ENCODE data around the gene FBXO5. TPM values are rescaled to one million over a fixed set of nuclear protein-coding genes. Genes with fewer than 3 reads are reported as not detected.

The FBXO5 gene
- total RNA-seq, 4 donors from 2014 or later: 1.5 to 3.2 (median 2.5) TPM

GRCh38 chr6:153018355-153018754, 35.5 kb upstream of the FBXO5 start:
- Histone ChIP-seq H3K4me1 (no peaks in the 10 kb centered on the region), H3K27ac (no peak overlapping the region), H3K9me3 (no peaks in the 10 kb centered on the region), H3K27me3 (no peaks in the 10 kb centered on the region), H3K4me3 (no peak overlapping the region), H3K36me3 (no peaks in the 10 kb centered on the region)
- 85 to 94% methylated on average over 3 of the region's 3 CpGs for WGBS, 2 donors (ENCODE audit: low coverage in 1 of 2)
- intact Hi-C loops (cut with DNase I; ENCODE audit: low total_unique reads): no loop called here
- in situ Hi-C loops (cut with MboI; ENCODE audit: low pct_ligation_motif_present in 1 of 4, low pct_unique_long_range_greater_than_20kb in 1 of 4, low sequenced_read_pairs in 3 of 4): no loop called here
- no peak for TF ChIP-seq POLR2A (IDR thresholded peaks at IDR 0.05)
- no peak for DNase-seq

GRCh38 chr6:153016846-153017245, 34.0 kb upstream of the FBXO5 start:
- no peak for DNase-seq
- 80 to 89% methylated on average over 1 to 3 of the region's 3 CpGs for WGBS, 2 donors (ENCODE audit: low coverage in 1 of 2)
- Histone ChIP-seq H3K27me3 (no peaks in the 10 kb centered on the region), H3K9me3 (no peaks in the 10 kb centered on the region), H3K4me1 (no peaks in the 10 kb centered on the region), H3K36me3 (no peaks in the 10 kb centered on the region), H3K27ac (no peak overlapping the region), H3K4me3 (no peak overlapping the region)
- in situ Hi-C loops (cut with MboI; ENCODE audit: low pct_ligation_motif_present in 1 of 4, low pct_unique_long_range_greater_than_20kb in 1 of 4, low sequenced_read_pairs in 3 of 4) (no loop called here), intact Hi-C loops (cut with DNase I; ENCODE audit: low total_unique reads) (no loop called here)
- TF ChIP-seq EP300 (IDR thresholded peaks at IDR 0.05; ENCODE audit: low read depth) (no peak), POLR2AphosphoS5 (IDR thresholded peaks at IDR 0.05) (no peak), POLR2A (IDR thresholded peaks at IDR 0.05) (no peak), CTCF (IDR thresholded peaks at IDR 0.05) (no peak)

DNA sequence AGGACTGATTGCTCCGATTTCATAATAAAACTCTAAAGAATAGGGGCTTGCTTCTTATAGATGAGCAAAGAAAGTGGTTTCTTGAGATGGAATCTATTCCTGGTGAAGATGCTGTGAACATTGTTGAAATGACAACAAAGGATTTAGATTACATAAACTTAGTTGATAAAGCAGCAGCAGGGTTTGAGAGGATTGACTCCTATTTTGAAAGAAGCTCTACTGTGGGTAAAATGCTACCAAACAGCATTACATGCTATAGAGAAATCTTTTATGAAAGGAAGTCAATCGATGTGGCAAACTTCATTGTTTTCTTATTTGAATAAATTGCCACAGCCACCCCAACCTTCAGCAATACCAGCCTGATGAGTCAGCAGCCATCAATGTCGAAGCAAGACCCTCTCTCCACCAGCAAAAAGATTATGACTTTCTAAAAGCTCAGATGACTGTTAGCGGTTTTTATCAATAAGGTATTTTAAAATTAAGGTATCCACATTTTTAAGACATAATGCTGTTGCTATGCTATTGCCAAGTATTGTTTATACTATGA, 32.3 kb upstream of the FBXO5 start:
- TF ChIP-seq CTCF (IDR thresholded peaks at IDR 0.05): no peak
- no peak for TF ChIP-seq POLR2A (IDR thresholded peaks at IDR 0.05)
- no peak for TF ChIP-seq EP300 (IDR thresholded peaks at IDR 0.05; ENCODE audit: low read depth)
- no peak for TF ChIP-seq POLR2AphosphoS5 (IDR thresholded peaks at IDR 0.05)
- no peak for DNase-seq
- Histone ChIP-seq H3K36me3 (no peaks in the 10 kb centered on the region), H3K4me1 (no peaks in the 10 kb centered on the region), H3K9me3 (no peaks in the 10 kb centered on the region), H3K27ac (no peak overlapping the region), H3K27me3 (no peaks in the 10 kb centered on the region), H3K4me3 (no peak overlapping the region)
- intact Hi-C loops (cut with DNase I; ENCODE audit: low total_unique reads) (no loop called here), in situ Hi-C loops (cut with MboI; ENCODE audit: low pct_ligation_motif_present in 1 of 4, low pct_unique_long_range_greater_than_20kb in 1 of 4, low sequenced_read_pairs in 3 of 4) (no loop called here)
- 77 to 84% methylated on average over 3 to 4 of the region's 4 CpGs for WGBS, 2 donors (ENCODE audit: low coverage in 1 of 2)

DNA sequence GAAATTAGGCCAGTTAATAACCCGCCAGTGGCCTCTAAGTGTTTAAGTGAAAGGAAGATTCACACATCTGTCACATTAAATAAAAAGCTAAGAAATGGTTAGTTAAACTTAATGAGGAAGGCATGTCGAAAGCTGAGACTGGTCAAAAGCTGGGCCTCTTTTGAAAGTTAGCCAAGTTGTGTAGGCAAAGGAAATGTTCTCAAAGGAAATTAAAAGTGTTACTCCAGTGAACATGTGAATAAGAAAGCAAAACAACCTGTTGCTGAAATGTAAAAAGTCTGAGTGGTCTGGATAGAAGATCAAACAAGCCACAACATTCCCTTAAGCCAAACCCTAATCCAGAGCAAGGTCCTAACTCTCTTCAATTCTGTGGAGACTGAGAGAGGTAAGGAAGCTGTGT, 30.6 kb upstream of the FBXO5 start:
- TF ChIP-seq POLR2AphosphoS5 (IDR thresholded peaks at IDR 0.05) (no peak), EP300 (IDR thresholded peaks at IDR 0.05; ENCODE audit: low read depth) (no peak), CTCF (IDR thresholded peaks at IDR 0.05) (no peak), POLR2A (IDR thresholded peaks at IDR 0.05) (no peak)
- WGBS, 2 donors (ENCODE audit: low coverage in 1 of 2): 67 to 68% methylated on average over 2 of the region's 2 CpGs
- no peak overlapping the region for H3K27ac ChIP-seq
- intact Hi-C loops (cut with DNase I; ENCODE audit: low total_unique reads): no loop called here
- in situ Hi-C loops (cut with MboI; ENCODE audit: low pct_ligation_motif_present in 1 of 4, low pct_unique_long_range_greater_than_20kb in 1 of 4, low sequenced_read_pairs in 3 of 4): no loop called here
- H3K27me3 ChIP-seq: no peaks in the 10 kb centered on the region
- DNase-seq: no peak
- no peaks in the 10 kb centered on the region for H3K4me1 ChIP-seq
- no peaks in the 10 kb centered on the region for H3K36me3 ChIP-seq
- H3K9me3 ChIP-seq: no peaks in the 10 kb centered on the region
- H3K4me3 ChIP-seq: no peak overlapping the region

- no peak for DNase-seq
- Histone ChIP-seq H3K9me3 (no peaks in the 10 kb centered on the region), H3K4me3 (no peak overlapping the region), H3K27ac (no peak overlapping the region), H3K4me1 (no peaks in the 10 kb centered on the region), H3K36me3 (no peaks in the 10 kb centered on the region), H3K27me3 (no peaks in the 10 kb centered on the region)
- intact Hi-C loops (cut with DNase I; ENCODE audit: low total_unique reads) (no loop called here), in situ Hi-C loops (cut with MboI; ENCODE audit: low pct_ligation_motif_present in 1 of 4, low pct_unique_long_range_greater_than_20kb in 1 of 4, low sequenced_read_pairs in 3 of 4) (no loop called here)
- 56 to 90% methylated on average over 1 to 6 of the region's 6 CpGs for WGBS, 2 donors (ENCODE audit: low coverage in 1 of 2)
- TF ChIP-seq EP300 (IDR thresholded peaks at IDR 0.05; ENCODE audit: low read depth) (no peak), CTCF (IDR thresholded peaks at IDR 0.05) (no peak), POLR2A (IDR thresholded peaks at IDR 0.05) (no peak), POLR2AphosphoS5 (IDR thresholded peaks at IDR 0.05) (no peak)
These were observed 30.0 kb upstream of the FBXO5 start for GRCh38 chr6:153012856-153013255.

All from transverse colon (tissue), 4 donors.